ENCODE data around the gene SHISA4.
"Not testable (repeated sequence)": the region's sequence is repeated elsewhere in the genome, so short reads cannot be mapped to it uniquely, and the experiment has no call there.

SHISA4 gene

DNA sequence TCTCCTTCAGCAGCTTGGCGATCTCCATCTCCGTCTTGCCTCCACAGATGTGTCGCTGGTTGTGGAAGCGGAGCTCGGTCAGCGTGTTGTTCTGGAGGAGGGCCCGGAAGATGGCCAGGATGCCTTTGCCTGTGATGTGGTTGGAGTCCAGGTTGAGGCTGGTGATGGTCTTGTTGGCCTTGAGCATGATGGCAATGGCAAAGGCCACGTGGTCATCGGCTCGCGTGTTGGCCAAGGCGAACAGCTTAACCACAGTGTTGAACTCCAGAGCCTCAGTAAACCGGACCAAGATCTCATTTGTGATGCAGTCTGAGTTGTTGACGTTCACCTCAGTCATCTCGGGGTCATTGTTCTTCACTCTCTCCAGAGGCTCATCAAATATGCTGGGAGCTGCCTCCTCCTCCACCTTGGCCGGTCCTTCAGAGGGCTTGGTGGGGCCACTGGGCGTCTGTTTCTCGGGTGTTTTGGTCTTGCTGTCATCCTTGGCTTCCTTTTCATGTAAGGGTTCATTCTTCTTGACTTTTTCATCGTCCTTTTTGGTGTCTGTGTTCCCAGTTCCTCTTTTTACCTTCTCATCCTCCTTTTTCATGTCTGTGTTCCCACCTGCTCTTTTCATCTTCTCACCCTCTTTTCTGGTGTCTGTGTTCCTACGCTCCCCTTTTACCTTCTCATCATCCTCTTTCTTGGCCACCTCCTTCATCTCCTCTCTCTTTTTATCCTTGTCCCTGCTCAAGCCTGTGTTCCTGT lies 11.2 kb downstream of the SHISA4 start:
- no peak for DNase-seq

DNA sequence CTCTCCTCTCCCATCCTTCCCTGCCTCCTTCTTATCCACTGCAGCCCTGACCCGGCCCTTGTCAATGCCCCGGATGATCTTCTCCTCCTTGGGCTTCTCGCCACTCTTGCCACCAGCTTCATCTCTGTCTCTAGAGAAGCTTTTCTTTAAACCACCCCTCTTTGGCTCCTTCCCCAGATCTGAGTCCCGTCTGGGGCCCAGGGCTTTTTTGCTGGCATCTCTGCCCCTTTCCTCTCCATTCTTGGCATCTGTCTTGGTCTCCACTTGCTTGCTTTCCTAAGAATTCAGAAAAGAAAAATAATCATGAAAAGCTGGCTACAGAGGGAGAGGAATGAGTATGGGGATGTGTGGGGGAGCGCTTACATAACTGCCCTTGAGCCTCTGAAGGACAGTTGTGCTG lies 11.8 kb downstream of the SHISA4 start:
- no peak for DNase-seq

DNA sequence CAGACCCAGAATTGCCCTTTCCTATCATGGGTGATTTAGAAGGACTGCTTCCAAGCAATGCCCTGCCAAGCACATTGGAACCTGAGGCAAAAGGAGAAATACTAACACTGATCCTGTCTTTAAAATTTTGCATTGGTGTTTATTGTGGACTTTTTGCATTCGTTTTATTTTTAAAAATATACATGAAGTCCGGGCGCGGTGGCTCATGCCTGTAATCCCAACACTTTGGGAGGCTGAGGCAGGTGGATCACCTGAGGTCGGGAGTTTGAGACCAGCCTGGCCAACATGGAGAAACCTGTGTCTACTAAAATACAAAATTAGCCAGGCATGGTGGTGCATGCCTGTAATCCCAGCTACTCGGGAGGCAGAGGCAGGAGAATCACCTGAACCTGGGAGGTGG lies 12.3 kb downstream of the SHISA4 start:
- not testable (repeated sequence) for DNase-seq

DNA sequence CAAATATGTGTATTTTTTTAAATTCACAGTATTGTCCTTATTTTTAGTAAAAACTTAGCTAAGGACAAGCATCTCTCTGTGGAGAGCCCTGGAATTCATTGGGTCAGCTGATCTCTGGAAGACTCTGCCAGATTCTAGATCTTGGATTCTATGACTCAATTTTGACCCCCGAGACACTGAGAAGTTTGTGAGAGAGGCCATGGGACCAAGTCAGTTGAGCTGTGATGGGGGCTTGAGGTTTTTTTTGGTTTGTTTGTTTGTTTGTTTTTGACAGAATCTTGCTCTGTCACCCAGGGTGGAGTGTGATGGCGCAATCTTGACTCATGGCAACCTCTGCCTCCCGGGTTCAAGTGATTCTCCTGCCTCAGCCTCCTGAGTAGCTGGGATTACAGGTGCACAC lies 13.5 kb downstream of the SHISA4 start:
- DNase-seq: no peak

DNA sequence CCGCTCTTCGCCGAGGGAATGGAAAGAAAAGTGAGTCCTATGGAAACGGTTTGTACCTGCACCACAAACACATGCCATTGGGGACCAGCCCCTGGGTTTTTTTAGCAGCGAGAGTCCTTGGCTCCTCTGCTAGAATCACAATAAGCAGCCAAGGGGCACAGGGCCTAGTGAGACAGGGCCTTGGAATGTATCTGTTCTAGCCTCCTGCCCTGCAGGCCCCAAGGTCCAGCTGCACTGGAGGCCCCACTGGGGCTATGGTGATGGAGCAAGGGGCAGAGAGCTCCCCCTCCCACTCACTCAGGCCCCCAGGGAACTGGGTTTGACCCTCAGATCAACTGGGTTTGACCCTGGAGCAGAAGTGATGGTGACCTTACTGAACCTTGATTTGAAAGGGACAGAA lies 14.4 kb downstream of the SHISA4 start:
- no peak for DNase-seq

DNA sequence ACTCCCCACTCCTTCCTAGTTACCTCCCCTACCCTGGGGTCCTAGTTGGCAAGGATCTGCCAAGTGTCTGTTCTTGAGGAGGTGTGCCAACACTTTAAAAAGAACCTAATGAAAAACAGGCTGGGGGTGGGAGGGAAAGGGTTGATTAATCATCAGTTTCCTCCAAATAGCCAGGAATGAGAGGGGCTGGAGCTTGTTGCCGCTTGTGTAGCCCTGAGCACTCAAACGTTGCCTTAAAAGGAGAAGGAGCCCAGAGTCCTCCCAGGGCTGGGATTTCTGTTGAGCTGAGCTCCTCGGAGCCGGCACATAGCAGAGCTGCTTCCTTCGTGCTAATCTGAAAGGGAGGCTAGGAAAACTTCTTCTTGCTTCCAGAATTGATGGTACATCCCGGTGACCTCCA lies 15.9 kb downstream of the SHISA4 start:
- no peak for DNase-seq

DNA sequence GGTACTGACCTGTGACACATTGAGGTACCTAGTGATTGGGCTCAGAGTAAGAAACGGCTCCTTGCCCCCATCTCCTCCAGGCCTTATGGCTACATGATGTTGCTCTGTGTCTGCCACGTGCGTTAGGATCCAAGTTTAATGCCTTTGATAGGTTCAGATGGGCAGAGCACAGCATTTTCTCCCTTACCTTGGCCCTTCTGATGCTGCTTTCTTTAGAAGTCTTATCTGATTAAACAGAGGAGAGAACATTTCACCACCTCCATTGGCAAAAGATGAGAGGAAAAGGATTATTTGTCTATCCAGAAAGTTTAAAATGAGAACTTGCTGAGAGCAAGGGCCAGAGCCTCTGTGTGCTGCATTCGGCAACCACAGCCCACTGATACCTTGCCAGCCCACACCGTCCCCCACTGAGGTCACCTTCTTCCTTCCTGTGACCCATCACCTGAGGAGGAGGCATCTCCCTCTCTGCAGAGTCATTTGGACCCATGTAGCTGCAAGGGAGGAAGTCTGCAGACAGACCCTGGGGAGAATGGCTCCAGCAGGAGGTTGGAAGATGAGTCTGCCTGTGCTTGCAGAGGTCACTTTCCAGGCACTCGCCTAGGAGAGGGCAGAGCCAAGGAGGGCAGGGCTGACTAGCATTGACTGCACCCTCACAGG lies 16.7 kb downstream of the SHISA4 start:
- no peak for DNase-seq

DNA sequence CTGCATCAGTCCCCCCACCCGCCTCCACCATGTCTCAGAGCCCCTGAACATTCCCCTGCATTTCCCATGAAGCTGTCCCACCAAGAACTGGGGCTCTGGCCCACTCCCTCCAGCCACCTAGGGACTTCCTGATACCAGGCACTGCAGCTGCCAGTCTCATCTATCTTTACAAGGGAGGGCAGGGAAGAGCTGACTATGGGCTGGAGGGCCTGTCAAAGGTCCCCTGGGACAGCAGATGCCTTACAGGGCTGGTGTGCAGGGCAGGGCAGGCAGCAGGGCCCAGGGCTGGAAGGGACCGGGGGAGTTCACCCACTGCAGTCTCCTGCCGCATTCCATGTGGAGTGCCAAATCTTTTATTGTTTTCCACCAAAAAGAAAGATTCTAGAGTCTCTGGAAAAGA lies 17.6 kb downstream of the SHISA4 start:
- no peak for DNase-seq

DNA sequence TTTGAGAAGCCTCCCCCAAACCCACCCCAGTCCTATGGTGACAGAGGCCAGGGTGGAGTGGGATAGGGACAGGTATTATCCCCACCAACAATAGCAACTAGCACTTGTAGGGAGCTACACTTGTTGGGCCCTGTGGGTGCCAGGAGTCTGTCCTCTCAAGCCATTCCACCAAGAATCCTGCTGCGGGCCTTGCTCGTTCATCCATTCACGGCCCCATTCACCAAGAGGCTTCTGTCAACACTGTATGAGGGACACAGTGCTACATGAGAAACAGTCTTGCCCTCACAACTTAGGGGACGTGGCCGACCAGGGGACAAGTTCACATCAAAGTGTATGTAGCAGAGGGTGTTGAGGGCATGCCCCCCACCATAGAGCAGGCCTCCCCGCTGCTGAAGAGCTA lies 18.9 kb downstream of the SHISA4 start:
- DNase-seq: no peak

DNA sequence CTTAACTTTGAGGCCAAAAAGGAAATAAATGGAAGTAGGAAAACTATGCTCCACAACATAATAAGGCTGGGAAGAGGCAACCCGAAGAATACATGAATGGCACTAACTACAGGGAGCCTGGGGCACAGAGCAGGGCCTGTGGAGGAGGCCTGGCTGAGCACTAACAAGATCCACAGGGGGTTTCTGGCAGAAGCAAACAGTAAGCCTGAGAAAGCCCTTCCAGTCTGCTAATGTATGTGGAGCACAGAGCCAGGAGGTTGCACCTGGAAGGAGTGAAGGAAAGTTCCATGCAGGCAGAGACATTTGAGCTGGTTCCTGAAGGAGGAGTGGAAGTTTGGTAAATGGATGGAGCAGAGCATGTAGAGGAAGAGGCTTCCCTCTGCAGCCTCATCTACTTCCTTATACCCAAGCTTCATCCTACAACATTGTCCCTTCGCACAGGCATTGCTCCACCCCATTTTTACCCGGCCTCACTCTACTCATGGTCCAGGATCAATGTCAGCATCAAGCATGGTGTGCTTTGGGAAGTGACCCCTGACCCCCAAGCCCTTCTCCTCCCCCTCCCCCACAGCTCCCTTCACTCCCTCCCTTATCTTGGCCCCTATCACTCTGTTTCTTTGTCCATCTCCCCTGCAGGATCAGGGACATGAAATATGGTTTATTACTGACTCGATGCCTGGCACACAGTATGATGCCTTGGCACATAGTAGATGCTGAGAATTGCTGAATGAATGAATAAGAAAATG lies 23.3 kb downstream of the SHISA4 start:
- DNase-seq: no peak

DNA sequence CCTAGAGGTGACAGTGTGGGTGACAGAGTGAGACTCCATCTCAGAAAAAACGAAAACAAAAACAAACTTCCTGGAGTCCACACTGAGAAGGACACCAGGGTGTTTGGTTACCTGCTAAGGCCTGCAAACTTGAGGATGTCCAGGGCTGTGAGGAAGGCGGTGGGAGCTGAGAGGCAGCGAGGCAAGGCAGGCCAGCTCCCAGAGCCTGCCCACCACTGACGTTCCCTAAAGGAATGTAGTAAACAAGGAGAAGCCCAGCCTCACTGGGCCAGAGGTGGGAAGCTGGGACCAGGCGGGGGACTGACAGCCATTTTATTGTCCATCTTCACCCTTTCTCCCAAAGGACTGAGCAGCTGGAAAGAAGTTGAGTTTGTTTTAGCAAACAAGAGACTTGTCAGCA lies 24.1 kb downstream of the SHISA4 start:
- no peak for DNase-seq

DNA sequence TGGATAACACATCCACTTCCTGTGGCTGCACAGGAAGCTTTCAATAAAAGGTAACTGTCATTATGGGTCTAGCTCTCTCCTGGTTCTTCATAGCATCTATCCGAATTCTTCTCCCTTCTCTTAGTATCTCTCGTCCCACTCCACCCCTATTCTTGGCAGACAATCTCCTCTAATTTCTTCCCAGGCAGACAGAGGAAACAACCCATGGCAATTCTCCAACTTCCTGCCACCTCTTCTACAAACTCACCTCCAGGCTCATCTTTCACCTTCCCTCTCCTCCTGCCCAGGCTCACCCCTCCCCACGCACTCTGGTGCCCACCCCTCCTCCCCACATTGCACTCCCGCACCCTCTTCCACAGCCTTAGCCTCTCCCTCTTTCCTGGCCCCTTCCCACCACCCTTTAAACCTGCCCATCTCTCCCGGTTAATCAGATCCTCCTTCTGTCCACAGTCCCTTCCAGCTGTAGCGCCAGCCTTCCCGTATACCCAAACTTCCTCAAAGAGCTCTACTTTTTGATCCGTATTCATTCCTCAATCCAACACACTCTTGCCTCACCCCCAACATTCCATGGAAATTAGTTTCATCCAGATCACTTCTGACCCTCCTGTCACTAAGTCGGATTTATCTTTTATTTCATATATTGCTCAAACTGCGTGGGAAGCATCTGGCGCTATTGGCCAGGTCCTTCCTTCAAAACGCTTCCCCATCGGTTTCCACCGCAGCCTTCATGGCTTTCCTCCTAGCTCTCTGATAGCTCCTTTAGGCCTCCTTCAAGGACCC lies 25.9 kb downstream of the SHISA4 start:
- DNase-seq: no peak

DNA sequence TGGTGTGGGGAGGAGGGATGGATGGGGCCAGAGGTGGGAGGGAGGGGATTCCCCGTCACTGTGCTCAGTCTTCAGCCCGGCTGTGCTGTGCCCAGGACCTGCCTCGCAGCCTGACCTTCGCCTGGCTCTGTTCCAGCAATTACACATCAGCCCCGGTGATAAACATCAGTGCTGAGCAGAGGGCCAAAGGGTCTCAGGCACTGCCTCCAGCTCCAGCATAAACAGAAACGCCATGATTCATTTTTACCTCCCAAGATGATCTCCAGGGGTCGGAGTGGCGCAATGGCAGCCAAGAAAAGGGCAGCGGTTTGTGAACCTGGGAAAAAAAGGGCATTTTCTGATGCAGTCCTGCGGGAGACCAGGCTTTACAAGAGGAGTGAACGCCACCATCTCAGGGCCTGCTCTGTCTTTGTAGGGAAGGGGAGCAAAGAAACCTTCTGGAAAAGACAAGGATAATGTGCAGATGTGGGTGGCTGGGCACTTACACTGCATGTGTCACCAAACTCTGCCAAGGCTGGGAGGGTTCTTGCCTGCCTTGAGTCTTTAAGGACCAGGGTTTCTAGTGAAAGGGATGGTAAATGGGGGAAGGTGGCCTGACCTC lies 28.1 kb downstream of the SHISA4 start:
- no peak for DNase-seq

DNA sequence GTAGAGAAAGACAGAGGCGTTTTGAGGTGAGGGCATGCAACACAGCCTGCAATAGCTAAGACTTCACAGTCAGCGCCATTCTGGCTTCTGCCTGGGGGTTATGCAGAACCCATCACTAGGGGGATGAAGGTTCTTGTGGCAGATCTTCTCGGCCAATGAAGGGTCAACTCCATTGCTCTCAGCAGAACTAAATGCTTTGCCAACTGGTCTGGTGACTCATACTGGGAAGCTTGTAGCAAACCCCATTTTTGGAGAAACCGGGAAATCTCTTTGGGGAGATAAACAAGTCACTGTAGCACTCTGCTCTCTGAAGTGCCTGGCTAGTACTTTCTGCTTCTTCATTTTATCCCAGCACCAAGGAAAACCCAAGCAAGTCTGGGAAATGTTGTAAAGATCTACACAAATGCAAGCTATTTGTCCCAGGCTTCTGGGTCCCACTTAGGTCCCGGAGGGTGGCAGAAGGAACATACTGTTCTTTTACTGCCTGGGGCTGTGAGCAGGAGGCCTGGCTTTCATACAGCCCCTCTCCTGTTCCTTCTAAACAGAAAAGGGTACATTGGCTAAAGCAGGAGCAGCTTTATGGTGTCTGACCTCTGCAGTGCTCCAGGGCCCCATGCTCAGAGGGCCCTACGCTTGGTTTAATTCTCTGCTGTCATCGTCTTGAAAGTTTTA lies 28.8 kb downstream of the SHISA4 start:
- no peak for DNase-seq

DNA sequence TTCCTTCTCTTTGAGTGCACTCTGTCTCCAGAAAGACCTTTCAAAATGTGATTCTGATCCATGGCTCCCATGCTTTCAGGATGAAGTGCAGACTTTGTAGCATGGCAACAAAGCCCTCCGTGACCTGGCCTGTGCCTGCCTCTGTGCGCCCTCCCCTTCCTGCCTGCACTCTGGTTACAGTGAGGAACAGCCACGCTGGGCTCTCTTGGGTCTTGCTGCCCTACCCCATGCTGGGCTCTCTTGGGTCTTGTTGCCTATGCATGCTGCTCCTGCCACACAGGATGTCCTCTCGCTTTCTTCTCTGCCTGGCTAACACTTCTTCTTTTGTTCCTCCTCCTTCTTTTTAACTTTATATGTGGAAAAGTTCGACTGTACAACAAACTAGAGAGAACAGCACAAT lies 29.6 kb downstream of the SHISA4 start:
- DNase-seq: no peak

DNA sequence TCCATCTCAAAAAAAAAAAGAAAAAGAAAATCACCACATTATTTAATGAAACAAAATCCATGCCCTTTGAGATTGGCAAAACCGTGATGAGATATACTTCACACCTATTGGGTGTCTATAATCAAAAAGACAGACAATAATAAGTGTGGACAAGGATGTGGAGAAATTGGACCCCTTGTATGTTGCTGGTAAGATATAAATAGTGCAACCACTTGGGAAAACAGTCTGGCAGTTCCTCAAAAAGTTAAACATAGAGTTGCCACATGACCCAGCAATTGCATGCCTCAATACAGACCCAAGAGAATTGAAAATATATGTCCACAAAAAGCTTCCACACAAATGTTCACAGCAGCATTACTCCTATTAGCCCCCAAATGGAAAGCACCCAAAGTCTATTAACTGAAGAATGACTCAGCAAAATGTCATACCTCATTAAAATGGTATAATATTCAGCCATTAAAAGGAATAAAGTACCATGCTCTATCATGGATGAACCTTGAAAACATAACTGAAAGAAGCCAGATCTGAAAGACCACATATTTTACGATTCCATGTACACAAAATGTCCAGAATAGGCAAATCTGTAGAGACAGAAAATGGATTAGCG lies 33.4 kb downstream of the SHISA4 start:
- no peak for DNase-seq

DNA sequence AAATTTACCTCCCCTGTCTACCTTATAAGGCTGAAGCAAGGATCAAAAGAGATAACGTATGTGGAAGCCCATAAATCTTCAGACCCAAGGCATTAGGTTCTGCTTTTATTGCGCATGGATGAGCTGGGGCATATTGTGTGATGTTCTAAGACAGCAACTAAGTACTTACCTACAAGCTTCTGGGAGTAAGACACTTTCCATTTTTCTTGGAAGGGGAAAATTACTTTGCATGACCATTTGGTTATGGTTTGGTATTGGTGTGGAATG lies 36.5 kb downstream of the SHISA4 start:
- DNase-seq: no peak

DNA sequence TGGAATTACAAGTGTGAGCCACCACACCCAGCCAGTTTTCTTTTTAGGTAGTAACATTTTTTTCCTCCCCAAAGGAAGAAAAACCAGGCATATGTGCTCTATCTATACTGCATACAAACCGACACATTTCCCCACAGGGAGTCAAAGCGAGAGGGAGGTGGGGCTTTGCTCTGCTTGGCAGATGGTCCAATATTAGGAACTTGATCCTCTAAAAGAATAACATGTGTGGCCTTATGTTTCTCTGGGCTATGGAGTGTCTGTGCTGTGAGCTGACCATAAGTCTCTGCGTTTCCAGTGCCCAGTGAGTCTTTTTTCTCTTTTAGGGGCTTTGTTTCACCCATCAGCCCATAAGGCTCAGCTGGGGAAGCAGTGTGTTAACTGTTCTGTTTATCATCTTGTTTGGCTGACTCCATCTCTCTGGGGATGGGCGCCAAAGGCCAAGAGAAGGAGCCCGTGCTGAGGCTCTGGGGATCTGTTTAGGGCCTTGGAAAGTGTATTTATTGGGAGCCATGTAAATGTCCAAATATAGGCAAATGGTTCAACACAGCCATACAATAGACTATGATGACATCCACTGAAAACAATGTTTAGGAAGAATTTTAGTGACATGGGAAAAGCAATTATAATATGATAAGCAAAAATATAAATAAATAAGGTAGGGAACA lies 37.4 kb downstream of the SHISA4 start:
- no peak for DNase-seq

DNA sequence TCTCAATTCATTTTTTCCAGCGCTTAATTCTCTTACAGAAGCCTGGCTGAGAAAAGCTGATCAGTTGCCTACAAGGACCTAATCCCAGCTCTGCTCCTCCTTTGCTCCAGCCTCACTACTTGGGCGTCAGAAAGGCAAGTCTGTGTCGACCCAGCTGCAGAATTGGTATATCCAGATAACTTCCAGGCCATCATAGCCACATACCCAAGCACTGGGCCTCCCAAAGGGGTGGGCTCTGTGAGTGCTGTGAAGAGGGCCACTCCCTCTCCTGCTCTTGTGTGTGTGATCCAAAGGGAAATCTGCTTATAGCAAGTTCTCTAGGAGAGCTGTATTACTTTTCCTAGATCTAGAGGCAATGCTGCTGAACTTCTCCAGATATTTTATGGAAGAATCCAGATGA lies 39.6 kb downstream of the SHISA4 start:
- DNase-seq: no peak

DNA sequence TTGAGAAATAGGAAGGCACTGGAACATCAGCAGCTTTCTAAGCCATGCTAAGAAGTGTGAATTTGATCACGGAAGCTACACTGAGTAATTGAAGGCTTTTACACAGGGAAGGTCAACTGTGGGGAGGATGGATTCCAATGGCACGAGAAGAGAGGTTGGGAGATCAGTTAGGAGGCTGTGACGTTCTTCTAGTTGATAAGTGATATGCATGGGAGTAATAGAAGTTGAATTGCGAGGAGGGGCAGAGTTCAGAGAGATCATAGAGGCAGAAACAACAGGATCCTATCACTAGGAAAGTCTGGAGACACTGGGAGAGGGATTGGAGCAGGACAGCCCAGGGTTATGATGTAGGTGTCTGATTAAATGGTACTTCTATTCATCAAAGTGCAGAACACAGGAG lies 41.4 kb downstream of the SHISA4 start:
- DNase-seq: no peak

DNA sequence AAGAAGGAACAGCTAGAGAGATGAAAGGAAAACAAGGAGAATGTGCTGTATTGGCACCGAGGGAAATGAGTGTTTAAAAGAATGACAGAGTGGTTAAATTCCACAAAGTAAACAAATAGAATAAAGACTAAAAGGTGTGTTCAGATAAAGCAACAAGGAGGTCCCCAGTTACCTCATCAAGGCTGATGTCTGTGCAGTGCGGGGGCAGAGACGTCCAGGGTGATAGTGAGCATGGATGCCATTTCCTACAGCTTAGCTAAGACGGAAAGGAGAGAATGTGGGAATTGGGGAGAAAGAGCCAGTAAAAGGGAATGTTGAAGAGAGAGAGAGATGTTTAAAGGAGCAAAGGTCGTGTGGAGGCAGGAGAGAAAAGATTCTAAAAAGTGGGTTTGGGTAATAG lies 42.1 kb downstream of the SHISA4 start:
- DNase-seq: no peak
